Embryonic facial prominence (tissue), 1 donor: ENCODE measurements around the gene EHBP1L1.
A peak's percentile ranks its signal among the peaks of the same experiment; 100 is the strongest.

ENCODE experiments used
- DNase-seq: peaks from one replicate; pipeline ENCODE4 v3.0.0-alpha.2; 2016; ENCODE audit errors: extremely low spot score

Gene EHBP1L1

DNA sequence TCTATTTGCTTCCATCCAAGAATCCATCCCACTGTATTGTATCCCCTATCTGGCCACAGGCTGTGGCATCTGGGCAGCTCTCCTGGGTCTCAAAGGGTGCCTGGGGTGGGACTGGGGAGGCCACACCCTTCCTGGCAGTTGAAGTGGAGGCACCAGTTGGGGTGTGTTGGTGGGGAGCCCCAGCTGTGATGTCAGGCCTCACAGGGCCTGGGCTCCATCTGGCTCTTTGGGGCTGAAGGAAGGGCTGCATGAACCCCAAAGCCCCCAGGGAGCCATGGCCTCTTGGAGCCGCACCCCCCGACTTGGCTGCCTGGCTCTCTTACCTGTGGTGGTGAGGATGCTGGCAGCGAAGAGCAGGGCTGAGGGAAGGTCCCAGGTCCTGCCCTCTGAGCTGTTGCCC is 19.3 kb downstream of the EHBP1L1 start:
- DNase-seq, result no peak

DNA sequence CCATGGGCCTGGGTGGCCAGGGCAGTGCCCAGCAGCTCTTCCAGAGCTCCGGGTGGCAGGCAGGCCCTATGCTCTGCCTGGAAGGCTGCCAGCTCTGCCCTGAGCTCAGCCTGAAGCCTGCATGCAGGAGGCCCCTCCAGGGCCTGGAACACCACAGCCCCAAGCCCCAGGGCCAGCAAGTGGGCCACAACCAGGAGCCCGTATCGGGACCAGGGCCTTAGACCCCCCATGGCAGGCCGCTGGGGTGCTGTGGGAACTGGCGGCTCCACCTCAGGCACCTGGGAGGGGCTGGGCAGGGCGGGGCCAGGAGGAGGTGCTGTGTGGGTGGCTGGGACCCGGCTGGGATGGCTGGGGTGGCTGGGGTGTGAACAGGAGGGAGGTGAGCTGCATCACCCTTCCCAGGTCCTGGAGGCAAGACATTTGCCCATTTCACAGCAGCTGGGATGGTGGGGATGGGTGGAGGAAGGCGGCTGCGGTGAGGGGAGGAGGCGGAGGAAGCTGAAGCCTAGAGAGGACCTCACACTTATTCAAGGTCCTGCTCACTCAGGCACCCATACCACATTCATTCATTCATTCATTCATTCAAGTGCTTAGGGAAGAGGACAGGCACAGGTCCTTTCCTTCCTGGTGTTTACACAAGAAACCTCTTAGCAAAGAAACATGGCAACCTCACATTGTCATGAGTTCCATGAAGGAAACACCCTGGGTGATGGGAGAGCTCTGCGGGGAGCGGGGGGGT is 19.9 kb downstream of the EHBP1L1 start, which contains the start of gene KCNK7:
KCNK7 (minus strand) TSS at position 258 of the 739 bp plus-strand sequence; CDS start at position 230, 28 bp downstream.
- DNase-seq, result no peak

DNA sequence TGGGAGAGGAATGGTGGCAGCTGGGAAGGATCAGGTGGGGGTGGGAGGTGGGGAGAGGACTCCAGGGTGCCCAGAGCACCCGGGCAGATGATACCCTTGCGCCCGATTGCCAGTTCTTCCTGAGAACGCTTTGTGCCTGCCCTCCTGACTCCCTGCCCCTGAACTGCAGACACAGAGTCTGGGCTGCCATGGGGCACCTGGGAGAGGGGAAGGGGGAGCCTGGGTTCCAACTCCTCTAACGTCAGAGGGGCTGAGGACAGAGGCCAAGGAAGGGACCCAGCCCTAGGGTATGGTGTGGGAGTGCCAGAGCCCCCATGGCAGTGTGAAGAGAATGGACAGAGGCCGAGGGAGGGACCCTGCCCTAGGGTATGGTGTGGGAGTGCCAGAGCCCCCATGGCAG is 20.7 kb downstream of the EHBP1L1 start:
- DNase-seq, result no peak

DNA sequence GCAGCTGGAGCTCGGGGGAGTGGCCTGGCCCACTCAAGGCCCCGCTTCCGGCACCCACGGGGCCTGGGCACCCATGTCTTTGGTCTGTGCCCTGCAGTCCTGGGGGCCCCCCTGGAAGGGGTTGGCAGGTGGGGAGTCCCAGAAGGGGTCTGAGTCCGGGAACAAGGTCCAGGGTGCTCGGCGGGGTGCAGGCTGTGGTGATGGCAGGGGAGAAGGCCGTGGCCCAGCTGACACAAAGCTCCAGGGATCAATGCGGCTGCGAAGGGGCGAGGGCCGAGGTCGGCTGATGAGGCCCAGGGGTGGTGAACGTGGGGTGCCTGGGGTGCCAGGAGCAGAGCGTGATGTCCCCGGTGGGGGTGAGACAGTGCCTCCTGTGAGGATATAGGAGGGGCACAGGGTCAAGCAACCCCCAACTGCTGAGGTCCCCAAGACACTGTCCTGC is 22.4 kb downstream of the EHBP1L1 start:
- DNase-seq, result no peak

DNA sequence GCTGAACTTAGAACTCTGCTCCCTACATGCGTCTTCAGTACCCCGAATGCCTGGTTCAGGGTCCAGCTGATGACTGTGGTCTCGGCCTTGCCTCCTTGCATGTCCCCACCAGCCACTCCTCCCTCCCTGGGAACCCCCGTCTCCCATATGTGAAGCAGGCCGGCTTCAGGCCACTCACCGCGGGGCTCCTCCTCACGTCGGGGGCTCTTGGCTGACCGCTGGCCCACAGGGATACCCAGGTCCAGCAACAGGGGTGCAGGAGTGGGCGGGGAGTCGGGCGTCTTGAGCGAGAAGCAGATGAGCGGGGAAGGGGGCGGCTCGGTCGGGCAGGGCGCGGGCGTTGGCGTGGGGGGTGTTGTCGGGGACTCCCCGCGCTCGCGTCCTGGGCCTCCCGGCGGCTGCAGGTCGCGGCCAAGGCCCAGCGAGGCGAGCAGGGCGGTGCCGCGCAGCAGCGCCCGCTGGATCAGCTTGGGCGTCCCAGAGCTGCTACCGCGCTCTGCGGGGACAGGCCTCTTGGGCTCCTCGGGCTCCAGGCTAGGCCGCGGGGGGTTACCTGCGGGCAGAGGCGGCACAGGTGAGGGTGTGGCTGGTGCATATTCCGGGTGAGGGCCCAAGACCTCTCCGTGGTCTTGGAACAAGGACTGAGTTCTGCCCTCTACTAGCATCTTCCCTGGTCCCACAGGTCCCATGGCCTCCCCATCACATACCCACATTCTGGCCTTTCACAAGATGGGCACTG is 23.5 kb downstream of the EHBP1L1 start:
- no peak for DNase-seq

DNA sequence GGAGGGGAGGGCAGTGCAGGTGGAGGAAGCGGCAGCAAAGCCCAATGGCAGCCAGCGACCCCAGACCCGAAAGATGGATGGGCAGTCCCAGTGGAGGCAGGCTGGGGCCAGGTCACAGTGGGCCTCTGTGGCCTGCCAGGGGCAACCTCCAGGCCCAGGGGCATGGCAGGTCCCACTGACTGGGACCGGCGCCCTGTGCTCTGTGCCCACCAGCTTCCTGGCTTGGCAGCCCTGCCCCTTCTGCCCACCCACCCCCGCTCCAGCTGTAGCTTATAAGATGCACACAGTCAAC is 24.0 kb downstream of the EHBP1L1 start:
- no peak for DNase-seq

DNA sequence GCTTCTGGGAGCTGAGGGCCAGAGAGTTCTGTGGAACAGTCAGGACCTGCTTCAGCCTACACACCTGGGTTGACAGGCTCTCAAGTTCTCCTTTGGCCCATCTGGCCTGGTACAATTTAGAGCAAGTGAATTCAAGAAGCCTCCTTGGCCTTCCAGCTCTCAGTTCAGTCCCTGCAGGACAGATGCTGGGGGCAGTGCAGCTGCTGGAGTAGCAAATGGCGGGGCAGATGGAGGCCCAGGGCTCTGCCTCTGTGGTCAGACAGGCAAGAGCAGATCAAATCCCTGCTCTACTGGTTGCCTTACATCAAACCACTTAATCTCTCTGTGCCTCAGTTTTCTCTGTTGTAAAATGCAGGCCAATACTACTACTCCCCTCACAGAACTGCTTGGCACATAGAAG is 28.4 kb downstream of the EHBP1L1 start:
- no peak for DNase-seq

DNA sequence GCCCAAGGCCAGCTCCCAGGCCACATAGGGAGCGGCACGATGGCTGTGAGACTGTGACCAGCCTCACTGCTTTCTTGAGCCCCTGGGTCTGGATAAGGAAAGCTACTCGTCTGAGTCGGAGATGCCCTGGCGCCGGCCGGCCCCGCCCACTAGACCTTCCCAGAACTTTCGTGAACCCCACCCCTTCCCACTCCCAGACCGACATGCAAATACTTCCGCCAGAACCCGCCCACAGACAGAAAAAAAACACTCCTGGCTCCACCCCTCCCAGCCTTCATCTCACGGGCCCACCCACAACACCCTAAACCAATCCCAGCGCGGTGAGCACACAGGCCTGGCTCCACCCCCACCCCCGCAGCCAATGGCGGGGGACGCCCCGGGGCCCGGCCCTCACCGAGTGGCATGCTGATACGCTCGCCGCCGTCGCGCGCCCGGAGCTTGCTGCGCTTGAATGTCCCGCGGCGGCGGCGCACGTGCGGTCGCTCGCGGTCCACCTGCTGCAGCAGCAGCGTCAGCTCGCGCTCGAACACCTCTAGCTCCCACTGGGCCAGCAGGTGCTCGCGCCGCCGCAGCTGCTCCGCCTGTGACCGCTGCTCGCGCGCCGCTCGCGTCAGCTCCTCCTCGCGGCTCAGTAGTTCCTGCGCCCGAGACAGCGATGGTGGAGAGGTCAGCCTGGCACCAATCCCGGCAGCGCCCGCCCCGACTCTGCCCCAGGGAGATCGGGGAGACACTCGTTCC is 31.2 kb downstream of the EHBP1L1 start:
- peak; percentile 89 for DNase-seq

DNA sequence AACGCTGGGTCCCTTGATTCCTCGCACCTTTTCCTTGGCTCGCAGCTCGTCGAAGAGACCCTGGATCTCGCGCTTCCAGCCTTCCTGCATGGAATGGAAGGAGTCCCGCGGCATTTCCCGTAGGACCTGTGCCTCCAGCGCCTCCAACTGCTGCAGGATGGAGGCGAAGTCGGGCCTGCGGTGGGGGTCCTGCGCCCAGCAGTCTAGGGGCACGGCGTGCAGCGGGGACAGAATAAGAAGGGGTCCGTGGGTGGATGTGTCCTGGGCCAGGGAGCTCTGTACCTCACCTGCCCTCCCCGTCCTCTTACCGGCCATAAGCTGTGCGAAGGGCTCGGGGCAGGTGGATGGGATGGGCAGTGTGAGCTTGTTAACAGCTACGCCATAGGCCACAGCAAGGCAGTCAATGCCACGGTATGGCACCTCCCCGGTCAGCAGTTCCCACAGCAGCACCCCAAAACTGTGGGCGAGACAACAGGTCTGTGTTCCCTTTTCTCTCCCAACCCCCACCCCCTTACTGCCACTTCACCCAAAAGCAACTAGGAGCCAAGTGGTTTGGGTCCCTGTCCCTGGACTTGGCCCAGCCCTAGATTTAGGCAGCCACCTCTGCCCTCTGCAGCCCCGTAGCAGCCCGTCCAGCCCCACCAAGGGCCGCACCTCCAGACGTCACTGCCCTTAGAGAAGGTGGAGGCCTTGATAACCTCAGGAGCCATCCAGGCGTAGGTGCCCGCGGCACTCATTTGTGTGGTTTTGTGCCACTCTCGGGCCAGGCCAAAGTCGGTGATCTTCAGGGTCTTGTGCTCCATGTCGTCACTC is 32.0 kb downstream of the EHBP1L1 start:
- no peak for DNase-seq

DNA sequence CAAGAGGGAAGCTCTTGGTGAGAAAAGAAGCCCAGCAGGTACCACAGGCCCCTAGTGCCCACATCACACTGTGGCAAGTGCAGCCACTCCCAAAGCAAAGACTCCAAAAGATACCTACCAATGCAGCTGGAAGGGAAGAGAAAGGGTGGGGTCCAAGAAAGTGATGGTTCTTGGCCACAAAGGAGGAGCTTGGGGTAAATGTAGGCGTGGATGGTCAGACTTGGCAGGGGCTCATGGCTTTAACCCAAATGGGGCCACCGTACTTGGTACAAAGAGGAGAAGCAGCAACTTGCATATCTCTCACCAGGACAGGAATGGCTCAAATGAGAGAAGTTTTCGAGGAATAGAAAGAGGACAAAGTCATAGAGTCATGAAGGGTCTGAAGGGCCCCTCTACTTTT is 33.4 kb downstream of the EHBP1L1 start:
- DNase-seq, result no peak

DNA sequence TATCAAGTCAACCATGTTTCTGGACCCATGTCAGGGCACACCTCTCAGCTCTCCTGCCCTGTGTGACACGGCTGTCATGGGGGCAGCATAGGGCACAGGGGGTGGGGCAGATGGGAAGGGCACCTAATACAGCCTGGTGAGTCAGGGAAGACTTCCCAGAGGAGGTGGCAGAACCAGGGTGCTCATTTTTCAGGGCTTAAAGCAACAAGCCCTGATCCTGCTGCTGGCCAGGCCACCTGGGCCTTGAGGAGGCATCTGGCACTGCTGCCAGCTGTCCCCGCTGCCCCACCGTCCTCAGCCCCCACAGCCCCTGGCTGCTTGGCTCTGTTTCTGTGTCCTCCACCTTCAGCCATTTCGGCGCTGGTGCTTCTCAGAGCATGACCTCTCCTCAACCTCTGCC is 33.8 kb downstream of the EHBP1L1 start:
- no peak for DNase-seq

DNA sequence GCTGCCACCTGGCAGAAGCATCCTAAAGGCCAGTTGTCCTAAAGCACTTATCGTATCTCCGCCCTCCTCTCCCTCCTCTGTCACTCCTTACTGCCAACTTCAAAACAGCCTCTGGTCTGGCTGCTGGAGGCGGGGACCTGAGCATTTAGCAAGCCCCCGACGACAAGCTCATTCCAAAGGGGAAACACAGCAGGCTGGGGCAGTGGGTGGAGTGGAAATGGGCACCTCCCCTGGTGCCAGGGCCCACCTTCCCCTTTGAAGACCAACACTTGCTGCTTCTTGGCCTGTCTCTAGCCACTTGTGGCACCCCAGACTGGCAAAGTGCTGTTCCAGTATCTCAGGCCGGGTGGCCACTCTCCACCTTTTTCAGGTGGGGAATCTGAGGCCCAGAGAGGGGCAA is 34.6 kb downstream of the EHBP1L1 start:
- DNase-seq, result no peak

DNA sequence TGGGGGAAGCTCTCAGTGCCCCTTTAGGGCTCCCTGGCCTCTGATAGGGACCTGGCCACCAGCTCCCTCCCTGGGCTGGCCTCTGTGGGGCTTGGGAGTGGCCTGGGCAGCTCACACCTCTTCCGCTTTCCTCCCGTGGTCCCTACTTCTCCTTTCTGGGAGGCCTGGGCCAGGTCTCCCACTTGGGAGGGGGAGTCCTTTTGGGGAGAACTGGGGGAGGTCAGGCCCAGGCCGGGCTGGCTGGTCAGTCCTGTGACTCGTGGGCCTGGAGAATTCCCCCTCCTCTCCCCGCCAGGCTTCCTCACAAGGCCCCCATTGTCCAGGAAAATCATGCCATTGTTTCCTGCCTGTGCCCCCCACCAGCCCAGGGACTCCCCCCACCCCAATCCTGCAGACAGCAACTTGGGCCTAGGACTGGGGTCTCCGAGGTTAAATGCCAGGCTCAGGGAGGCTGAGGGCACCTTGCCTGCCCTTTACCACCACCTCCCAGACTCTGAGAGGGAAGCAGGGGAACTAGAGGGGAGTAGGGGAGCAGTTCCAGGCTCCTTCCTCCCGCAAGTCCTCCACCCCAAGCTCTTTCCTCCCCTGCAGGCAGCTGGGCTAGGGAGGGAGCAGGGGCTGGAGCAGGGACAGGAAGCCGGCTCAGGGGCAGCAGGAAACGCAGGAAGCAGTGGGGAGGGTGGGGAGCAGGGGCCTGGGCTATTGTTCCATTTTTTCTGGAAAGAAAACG is 35.3 kb downstream of the EHBP1L1 start:
- DNase-seq, result no peak

DNA sequence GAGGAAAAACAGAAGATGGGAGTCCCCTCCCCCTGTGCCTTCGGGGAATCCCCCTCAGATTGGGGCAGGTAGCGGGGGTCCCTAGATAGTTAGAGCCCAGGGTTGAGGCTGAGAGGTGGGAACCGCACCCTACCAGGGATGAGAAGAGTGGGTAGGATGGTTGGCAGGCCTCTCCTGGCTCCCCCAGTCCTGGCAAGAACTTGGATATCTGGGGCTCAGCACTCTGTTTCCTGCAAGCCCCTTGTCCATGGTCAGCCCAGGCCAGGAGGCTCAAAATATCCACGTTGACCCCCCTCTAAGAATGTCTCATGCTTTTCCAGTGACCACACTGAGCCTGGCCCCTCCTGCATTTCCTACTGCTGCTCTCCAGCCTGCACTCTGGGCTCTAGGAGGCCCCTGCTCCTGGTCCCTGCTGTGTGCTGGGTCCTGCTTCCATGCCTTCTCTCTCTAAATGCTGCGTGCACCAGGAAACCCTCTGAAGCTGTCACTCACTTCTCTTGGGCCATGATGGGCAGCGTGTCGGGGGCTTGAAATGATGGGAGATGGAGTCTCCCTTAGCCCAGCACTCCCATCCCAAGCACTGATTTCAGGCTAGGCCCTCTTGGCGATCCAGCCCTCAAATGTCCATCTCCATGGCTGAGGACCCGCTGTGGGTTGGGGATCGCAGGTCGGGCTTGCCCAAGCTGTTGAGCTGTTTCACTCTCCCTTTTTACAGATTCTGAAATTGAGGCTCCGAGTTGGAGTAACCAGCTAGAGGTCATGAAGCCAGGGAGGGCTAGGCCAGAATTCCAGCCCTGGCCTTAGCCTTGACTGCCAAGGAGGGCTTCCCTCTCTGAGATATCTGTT is 36.1 kb downstream of the EHBP1L1 start:
- no peak for DNase-seq

DNA sequence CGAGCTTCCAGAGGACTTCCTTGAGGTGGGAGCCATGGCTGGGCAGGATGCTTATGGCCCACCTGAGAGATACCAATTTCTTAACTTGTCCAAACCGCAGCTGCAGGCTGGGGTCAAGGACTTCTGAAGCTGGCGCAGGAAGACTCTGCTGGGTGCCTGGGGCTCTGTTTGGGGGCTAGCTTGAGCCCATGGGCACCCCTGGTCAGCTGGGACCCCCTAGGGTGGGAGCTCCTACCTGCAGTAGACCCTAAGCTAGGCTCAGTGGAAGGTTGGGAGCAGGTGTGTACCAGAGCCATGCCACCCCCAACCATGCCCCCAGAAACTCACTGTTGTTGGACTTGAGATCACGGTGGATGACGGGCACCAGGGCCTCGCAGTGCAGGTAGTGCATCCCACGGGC is 36.8 kb downstream of the EHBP1L1 start:
- DNase-seq, result no peak

DNA sequence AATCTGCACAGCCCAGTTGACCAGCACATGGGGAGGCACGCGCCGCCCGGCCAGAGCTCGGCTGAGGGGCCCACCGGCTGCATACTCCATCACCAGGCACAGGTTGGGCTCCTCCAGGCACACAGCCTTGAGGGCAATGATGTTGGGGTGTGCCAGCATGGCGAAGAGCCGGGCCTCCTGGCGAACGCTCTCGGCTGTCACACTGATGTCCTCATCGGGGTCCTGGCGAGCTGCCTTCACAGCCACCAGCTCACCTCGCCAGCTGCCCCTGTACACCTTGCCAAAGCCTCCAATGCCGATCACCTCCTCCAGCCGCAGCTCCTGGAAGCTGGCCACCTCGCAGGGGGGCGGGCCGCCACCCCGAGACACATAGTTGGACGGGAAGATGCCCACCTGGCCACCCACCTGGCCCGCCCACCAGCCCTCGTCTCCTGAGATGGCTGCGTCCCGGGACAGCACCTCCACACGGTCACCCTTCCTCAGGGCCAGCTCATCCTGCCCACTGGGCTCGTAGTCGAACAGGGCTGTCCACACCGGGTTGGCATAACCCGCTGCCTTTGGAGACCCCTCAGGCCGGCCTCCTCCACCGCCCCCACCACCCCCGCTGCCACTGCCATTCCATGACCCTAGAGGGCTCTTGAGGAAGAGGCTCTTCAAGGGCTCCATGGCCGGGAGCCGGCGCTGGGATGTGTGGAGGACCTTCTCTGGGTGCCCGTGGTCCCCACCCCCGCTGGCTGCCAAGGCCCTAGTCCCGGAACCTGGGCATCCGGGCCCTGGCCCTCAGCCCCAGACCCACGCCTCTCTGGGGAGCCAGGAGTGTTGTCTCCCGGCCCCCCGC is 37.5 kb downstream of the EHBP1L1 start:
- DNase-seq, result no peak

DNA sequence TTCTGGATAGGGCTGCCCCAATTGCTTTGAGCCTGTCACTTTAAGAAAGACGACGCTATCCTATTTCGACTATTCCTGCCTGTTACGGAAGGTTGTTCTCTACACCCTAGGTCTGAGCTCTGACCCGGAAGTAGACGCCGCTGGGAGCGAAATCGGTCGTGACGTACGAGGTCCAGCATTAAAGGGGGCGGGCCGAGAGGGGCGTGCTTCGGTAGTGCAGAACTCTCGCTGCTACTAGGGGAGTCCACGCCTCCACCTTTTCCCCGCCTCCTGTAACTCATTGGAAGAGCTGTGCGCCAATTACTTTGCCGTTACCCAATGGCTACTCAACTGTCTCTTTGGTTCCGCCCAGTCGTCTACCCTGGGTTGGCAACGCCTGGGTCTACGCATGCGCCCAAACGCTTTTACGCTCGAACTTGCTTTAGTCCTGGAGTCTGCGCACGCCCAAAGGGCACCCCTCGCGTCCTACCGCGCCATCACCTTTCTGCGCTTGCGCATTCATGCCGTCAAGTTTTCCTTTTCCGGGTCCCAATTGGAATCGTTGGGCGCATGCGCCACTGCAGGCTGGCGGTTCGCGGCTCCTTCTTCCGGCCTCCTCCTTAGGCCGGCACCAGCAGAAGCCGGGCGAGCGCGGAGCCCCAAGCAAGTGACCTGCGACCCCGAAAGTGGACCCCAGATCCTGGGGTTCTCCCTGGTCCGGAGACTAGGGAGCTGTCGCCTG is 39.5 kb downstream of the EHBP1L1 start, which contains the start of gene PCNX3:
PCNX3 (plus strand) TSS at position 548 of the 721 bp plus-strand sequence. CDS start 536 bp downstream, outside the sequence.
- peak; percentile 100 for DNase-seq

DNA sequence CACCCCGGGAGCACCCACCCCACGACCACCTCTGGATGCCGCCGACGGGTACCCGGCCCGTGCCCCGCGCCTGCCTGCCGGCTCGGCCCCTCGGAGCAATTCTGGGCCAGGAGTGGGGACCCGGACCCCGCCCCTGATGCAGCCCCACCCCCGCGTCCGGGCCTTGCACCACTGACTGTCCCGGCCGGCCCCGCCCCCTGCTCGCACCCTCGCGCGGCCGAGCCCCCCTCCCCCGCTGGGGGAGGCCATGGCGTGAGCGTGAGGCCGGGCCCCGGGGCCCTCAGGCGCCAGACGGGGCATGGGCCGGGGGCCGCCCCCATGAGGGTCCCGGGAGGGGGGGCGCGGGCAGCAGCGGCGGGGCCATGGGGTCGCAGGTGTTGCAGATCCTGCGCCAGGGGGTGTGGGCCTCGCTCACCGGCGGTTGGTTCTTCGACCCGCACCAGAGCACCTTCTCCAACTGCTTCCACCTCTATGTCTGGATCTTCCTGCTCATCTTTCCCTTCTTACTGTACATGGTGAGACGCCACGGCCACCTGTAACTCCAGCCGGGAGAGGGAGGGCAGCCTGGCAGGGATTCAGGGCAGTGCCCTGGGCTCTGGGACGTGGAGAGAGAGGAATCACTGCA is 40.2 kb downstream of the EHBP1L1 start:
- DNase-seq, result no peak
